NCI-H82 treated with DMSO at 0.1 percent for 48 hours (cell line): ENCODE data around the gene KMT5C.

Source experiments
- DNase-seq: peaks from one replicate; lab custom pipeline; 2025; ENCODE audit not compliant: unreplicated experiment; lab: John Stamatoyannopoulos, UW

The KMT5C gene

DNA sequence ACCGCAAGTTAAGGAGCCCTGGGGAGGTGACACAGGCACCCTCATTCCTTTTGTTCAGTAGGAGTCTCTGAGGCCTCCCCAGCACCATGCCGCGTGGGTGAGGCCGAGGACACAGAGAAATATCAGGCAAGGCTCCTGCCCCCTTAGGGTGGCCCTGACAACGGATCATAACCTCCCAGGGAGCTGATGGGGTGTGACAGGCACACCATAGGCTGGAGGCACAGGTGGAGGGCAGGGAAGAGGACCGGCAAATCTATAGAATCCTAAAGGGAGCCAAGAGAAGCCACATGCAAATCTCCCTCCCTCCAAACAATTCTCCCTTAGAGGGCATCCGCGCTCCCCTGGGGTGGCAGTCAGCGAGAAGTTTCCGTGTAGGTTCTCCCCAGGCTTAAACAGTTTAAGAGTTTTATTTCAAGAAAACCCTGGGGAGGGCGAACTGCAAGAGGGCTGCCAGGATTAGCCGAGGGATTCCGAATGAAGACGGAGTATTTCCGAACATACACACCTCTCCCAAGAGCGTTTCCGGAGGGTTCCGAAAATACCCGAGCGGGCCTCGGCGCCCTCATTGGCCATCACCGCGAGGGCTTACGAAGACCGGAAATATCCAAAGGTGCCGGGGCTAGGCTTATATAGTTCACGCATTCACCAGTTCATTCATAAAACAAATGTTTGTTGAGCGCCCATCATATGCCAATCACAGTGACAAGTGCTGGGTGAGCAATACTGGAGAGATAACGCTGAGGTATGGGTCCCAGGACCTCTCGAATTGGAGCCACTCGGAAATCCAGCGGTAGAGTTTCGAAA is 45.4 kb downstream of the KMT5C start:
- DNase-seq = peak; percentile 92

DNA sequence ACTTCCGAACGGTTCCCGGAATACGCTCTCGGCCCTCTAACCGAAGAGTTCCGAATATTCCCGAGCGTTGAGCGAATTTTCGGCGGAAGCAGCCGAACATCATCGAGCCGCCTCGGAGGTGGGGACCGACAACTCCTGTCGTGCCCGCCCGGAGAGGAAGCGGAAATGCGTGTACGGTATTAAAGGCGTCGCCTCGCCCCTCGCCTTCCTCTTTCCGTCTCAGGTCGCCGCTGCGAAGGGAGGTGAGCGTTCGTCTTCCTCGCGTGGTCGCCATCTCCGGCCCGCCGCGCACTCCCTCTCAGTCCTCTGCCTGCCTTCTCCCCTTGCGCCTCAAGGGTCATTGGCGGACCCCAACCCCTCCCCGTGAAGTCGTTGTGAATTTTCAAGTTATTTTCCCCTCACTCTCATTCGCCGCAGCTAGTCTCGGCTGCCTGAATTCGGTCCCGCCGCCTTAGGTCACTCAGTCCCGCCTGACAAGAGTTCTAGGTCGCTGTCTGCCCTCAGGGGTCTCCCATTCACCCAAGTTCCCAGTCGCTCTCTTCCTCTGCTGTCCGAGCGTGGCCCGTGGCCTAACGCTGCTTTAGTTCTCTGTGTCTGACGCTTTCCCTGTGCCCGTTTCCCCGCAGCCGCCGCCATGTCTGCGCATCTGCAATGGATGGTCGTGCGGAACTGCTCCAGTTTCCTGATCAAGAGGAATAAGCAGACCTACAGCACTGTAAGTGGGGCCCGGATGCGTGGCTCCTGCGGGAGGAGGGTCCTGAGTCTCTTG is 46.2 kb downstream of the KMT5C start, which contains the start of gene RPL28:
Gene RPL28 (plus strand): TSS at position 209 of the 769 bp plus-strand sequence. CDS start 426 bp downstream, at position 635.
- peak; percentile 92 for DNase-seq

GRCh38 chr19:55386493-55386971 is 46.9 kb downstream of the KMT5C start:
- DNase-seq = no peak

- DNase-seq = no peak
Measured at GRCh38 chr19:55387736-55388497, 48.2 kb downstream of the KMT5C start.

- no peak for DNase-seq
Measured at GRCh38 chr19:55389386-55390317, 50.0 kb downstream of the KMT5C start.

- DNase-seq = no peak
Measured at GRCh38 chr19:55390461-55390880, 50.8 kb downstream of the KMT5C start.

DNA sequence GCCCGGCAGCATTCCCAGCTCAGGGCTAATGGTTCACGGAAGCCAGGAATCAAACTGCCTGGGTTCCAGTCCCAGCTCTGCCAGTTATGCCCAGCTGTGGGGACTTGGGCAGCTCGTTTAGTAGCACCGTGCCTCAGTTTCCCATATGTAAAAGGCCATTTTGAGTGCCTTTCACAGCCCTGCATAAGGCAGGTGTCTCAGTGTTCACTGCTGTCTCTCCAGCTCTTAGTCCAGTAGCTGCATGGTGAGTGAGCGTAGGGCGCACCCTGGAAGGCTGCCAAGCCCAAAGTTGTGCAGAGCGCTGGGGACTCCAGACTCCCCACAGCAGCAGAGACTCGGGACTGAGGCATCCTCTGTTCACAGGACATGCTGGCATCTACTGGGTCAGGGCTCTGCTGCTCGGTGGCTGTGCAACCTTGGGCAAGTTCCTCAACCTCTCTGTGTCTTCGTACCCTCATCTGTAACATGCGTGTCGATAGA is 51.6 kb downstream of the KMT5C start:
- no peak for DNase-seq

DNA sequence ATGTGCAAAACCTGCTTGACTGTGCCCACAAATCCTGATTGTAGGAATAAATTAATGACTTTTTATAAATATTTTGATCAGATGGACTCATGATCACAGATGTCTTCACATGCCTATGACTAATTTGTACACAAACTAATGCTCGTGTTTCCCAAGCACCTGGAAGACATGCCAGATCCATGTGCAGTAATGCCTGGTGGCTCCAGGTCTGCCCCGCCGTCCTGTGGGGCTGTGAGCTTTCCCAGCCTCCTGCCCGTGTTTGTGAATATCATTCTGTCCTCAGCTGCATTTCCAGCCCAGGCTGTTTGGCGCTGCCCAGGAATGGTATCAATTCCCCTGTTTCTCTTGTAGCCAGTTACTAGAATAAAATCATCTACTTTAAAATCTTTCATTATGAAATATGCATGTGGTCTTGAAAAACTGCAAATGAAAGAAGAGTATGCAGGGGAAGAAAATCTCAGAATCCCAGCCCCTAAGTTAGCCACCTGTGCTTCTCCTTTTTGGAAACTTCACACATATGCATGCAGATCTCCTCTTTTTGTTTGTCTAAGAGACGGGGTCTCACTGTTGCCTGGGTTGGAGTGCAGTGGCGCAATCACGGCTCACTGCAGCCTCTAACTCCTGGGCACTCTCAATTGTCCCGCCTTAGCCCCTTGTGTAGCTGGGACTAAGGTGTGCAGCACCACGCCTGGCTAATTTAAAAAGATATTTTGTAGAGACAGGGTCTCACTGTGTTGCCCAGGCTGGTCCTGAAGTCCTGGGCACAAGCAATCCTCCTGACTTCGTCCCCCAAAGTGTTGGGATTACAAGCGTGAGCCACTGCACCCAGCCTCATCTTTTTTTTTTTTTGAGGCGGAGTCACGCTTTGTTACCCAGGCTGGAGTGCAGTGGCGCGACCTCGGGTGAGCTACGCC is 52.3 kb downstream of the KMT5C start:
- no peak for DNase-seq

DNA sequence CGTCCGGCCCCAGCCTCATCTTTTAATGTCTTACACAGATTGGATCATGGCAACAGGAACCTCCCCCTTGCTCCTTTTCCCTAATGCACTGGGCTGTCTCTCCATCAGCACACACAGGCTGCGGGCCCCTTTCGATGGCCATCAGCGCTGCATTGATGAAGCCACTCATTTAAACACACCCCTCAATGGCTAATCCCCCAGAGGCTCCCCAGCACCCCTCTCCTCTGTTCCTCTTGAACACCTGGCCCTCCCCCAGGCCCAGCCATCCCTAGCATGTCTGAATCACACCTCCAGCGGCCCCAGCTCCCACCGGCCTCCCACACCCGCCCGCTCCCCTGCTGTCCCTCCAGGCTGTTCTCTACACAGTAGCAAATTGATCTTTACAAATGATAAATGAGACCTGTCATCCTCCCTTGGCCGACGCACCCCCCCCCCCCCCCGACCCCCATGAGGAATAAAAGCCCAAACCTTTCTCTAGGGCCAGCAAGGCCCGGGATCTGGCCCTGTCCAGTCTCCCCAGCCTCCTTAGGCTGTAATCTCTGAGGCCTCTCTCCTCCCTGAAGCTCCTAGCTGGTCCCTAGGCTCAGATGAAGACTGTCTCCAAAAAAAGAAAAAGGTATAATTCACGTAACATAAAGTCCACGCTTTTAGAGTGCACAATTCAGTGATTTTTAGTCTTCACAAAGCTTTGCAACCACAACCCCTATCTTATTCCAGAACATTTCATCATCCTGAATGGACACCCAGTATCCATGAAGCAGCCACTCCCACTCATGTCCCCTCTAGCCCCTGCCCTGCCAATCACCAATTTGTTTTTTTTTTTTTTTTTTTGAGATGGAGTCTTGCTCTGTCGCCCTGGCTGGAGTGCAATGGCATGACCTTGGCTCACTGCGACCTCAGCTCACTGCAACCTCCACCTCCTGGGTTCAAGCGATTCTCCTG is 53.4 kb downstream of the KMT5C start:
- no peak for DNase-seq
